Hepatocyte (in vitro differentiated cells): ENCODE results near the gene DSCAM. TPM values are rescaled to one million over a fixed set of nuclear protein-coding genes. Genes with fewer than 3 reads are reported as not detected.

Source experiments
- DNase-seq: peaks from one replicate; pipeline ENCODE4 v3.0.0-alpha.2; 2016; ENCODE audit warnings: low spot score
- H2AFZ ChIP-seq: fragments of 200-600 bp; sonication (generic); 2 replicates; pipeline ENCODE4 v1.6.0; 2016; ENCODE audit warnings: antibody characterized with exemption, mild to moderate bottlenecking
- H3K27ac ChIP-seq: fragments of 200-600 bp; sonication (generic); 2 replicates; pipeline ENCODE4 v1.5.1; 2016; ENCODE audit warnings: mild to moderate bottlenecking
- H3K27me3 ChIP-seq: fragments of 200-600 bp; sonication (generic); 2 replicates; pipeline ENCODE4 v1.6.1; 2016
- H3K36me3 ChIP-seq: fragments of 200-600 bp; sonication (generic); replicated peaks from 2 replicates; pipeline ENCODE4 v1.5.1; 2016; ENCODE audit warnings: low read depth; ENCODE audit not compliant: insufficient read depth
- H3K4me1 ChIP-seq: fragments of 200-600 bp; sonication (generic); 2 replicates; pipeline ENCODE4 v1.5.1; 2016; ENCODE audit warnings: mild to moderate bottlenecking, moderate library complexity; ENCODE audit not compliant: insufficient read depth
- H3K4me2 ChIP-seq: fragments of 200-600 bp; sonication (generic); 2 replicates; pipeline ENCODE4 v1.6.0; 2016
- H3K4me3 ChIP-seq: fragments of 200-600 bp; sonication (generic); 2 replicates; pipeline ENCODE4 v1.5.1; 2016; ENCODE audit warnings: mild to moderate bottlenecking
- H3K79me2 ChIP-seq: fragments of 200-600 bp; sonication (generic); 2 replicates; pipeline ENCODE4 v1.6.0; 2017; ENCODE audit warnings: mild to moderate bottlenecking
- H3K9me2 ChIP-seq: fragments of 200-600 bp; sonication (generic); replicated peaks from 2 replicates; pipeline ENCODE4 v1.6.0; 2017; ENCODE audit warnings: mild to moderate bottlenecking; ENCODE audit not compliant: insufficient read depth
- H3K9me3 ChIP-seq: fragments of 200-600 bp; sonication (generic); 2 replicates; pipeline ENCODE4 v1.5.1; 2016; ENCODE audit warnings: low read depth, mild to moderate bottlenecking
- H4K20me1 ChIP-seq: fragments of 200-600 bp; sonication (generic); 2 replicates; pipeline ENCODE4 v1.6.0; 2016; ENCODE audit warnings: mild to moderate bottlenecking; ENCODE audit not compliant: insufficient read depth, poor library complexity, severe bottlenecking
- EZH2 ChIP-seq: fragments of 200-600 bp; sonication (generic); IDR thresholded peaks from 2 replicates; pipeline ENCODE4 v1.6.1; 2016; ENCODE audit warnings: antibody characterized with exemption, mild to moderate bottlenecking, borderline replicate concordance
- EZH2phosphoT487 ChIP-seq: fragments of 200-600 bp; sonication (generic); IDR thresholded peaks from one replicate; pipeline ENCODE4 v1.6.1; 2018; ENCODE audit warnings: antibody characterized with exemption, mild to moderate bottlenecking, low read depth, moderate library complexity; ENCODE audit not compliant: unreplicated experiment, severe bottlenecking
- WGBS: methylation state at CpG from one replicate; pipeline ENCODE4 v1.1.6; 2016; ENCODE audit warnings: low lambda C conversion rate; ENCODE audit errors: missing lambda C conversion rate; 5-methylcytosine and 5-hydroxymethylcytosine counted together
- polyA plus RNA-seq: library from polyadenylated mRNA; unstranded; fragments of >200 nt; fragmentation: Nextera tagmentation; extraction: Ambion mirVana; gene quantifications from 2 replicates; pipeline ENCODE4 v1.2.1, GENCODE V29; 2016
- total RNA-seq: library from RNA; depleted of rRNA; stranded (reverse); fragments of >200 nt; gene quantifications from 2 replicates; pipeline ENCODE4 v1.2.3, GENCODE V29; 2014
- TF ChIP-seq, protein P1 (sequence below): fragments of 200-600 bp; sonication (generic); IDR thresholded peaks from 2 replicates; pipeline ENCODE4 v1.5.1; 2016; ENCODE audit warnings: antibody characterized with exemption, mild to moderate bottlenecking; ENCODE audit not compliant: poor library complexity

DSCAM gene
- total and polyA plus RNA-seq, 2 experiments from 2014 or later: 0.33 TPM; not detected in 1

DNA sequence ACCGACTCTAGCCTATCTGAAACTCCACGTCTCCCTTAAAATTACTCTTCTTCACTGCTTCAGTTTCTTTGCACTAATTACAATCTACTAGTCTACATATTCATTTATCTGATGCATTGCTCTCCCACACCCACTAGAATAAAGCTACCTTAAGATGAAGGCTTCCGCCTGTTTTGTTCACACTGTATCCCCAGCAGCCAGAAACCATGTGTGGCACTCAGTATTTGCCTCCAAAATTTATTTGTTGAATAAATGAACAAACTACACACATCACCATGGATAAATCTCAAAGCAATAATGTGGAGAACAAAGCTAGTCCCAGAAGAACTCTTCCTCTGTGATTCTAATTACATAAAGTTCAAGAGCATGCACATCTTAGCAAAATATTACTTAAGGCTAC is 95.7 kb downstream of the DSCAM start:
- Histone ChIP-seq H3K27ac (no peak overlapping the region), H3K9me3 (no peaks in the 10 kb centered on the region), H3K4me3 (no peak overlapping the region), H4K20me1 (no peaks in the 10 kb centered on the region), H2AFZ (no peak overlapping the region), H3K4me2 (no peak overlapping the region), H3K79me2 (no peaks in the 10 kb centered on the region), H3K4me1 (no peaks in the 10 kb centered on the region), H3K36me3 (no peaks in the 10 kb centered on the region), H3K9me2 (no peaks in the 10 kb centered on the region), H3K27me3 (peaks cover 3% of the 10 kb centered on the region)
- TF ChIP-seq, protein P1, sequence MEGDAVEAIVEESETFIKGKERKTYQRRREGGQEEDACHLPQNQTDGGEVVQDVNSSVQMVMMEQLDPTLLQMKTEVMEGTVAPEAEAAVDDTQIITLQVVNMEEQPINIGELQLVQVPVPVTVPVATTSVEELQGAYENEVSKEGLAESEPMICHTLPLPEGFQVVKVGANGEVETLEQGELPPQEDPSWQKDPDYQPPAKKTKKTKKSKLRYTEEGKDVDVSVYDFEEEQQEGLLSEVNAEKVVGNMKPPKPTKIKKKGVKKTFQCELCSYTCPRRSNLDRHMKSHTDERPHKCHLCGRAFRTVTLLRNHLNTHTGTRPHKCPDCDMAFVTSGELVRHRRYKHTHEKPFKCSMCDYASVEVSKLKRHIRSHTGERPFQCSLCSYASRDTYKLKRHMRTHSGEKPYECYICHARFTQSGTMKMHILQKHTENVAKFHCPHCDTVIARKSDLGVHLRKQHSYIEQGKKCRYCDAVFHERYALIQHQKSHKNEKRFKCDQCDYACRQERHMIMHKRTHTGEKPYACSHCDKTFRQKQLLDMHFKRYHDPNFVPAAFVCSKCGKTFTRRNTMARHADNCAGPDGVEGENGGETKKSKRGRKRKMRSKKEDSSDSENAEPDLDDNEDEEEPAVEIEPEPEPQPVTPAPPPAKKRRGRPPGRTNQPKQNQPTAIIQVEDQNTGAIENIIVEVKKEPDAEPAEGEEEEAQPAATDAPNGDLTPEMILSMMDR: no peak
- TF ChIP-seq EZH2phosphoT487 (no peak), EZH2 (no peak)
- no peak for DNase-seq
- WGBS: 82% methylated on average over 3 of the region's 3 CpGs

DNA sequence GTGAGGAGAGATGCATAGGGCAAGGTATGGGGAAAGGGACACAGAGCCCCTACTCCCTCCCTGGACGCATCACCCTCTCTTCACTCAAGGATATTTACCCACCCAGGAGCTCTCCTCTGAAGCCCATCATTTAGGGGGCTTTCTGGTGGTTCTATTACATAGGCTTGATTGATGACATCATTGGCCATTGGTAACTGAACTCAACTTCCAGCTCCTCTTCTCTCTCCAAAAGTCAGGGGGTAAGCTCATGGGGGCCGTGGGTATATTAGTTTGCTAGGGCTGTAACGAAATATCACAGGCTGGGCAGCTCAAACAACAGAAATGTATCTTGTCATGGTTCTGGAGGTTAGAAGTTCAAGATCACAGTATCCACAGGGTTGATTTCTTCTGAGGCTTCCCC is 110.8 kb downstream of the DSCAM start:
- Histone ChIP-seq H3K27ac (no peak overlapping the region), H3K4me2 (no peak overlapping the region)
- WGBS: 89% methylated on average over 3 of the region's 3 CpGs

DNA sequence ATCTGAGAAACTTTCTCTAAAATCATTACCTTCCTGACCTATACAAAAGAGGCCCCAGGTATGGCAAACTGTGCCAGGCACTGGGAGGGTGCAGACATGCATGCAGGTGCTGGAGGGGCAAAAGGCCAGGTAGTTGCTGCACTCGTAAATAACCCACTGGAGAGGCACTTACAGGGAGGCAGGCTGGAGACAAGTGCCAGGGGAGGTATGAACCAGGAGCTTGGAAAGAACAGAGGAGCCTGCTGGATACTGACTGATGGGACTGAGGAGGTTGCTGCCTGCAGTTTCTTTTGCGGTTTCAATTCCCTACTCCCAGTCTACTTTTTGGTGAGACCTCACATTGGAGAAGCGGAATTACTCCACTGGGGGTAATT is 113.9 kb downstream of the DSCAM start:
- no peak overlapping the region for H3K4me2 ChIP-seq
- no peaks in the 10 kb centered on the region for H3K9me2 ChIP-seq
- no peaks in the 10 kb centered on the region for H3K9me3 ChIP-seq
- no peak for DNase-seq
- 94% methylated on average over 3 of the region's 3 CpGs for WGBS
- no peak overlapping the region for H3K4me3 ChIP-seq
- no peaks in the 10 kb centered on the region for H3K79me2 ChIP-seq
- no peaks in the 10 kb centered on the region for H3K4me1 ChIP-seq
- no peak overlapping the region for H2AFZ ChIP-seq
- H3K27ac ChIP-seq: no peak overlapping the region
- H4K20me1 ChIP-seq: no peaks in the 10 kb centered on the region
- H3K36me3 ChIP-seq: no peaks in the 10 kb centered on the region
- H3K27me3 ChIP-seq: no peaks in the 10 kb centered on the region
- TF ChIP-seq, protein P1: no peak
- TF ChIP-seq EZH2: no peak
- no peak for TF ChIP-seq EZH2phosphoT487

More for the DNA sequence above, 110.8 kb downstream of the DSCAM start:
- H3K27me3 ChIP-seq: peaks cover 3% of the 10 kb centered on the region
- no peak overlapping the region for H3K4me3 ChIP-seq
- H3K9me3 ChIP-seq: no peaks in the 10 kb centered on the region
- H3K36me3 ChIP-seq: no peaks in the 10 kb centered on the region
- H3K79me2 ChIP-seq: no peaks in the 10 kb centered on the region
- H3K4me1 ChIP-seq: no peaks in the 10 kb centered on the region
- TF ChIP-seq, protein P1: no peak
- TF ChIP-seq EZH2 (no peak), EZH2phosphoT487 (no peak)
- H4K20me1 ChIP-seq: no peaks in the 10 kb centered on the region
- H3K9me2 ChIP-seq: no peaks in the 10 kb centered on the region
- no peak overlapping the region for H2AFZ ChIP-seq
- no peak for DNase-seq
